T-helper 1 cell (primary cell): Measurements from ENCODE around the gene ZNF625.
A peak's percentile ranks its signal among the peaks of the same experiment; 100 is the strongest.
"Not testable (repeated sequence)": the region's sequence is repeated elsewhere in the genome, so short reads cannot be mapped to it uniquely, and the experiment has no call there.

Source experiments
- DNase-seq, 5 donors: peaks; one replicate each; pipeline ENCODE4 v3.0.0-alpha.2; 2012 to 2020

The ZNF625 gene

DNA sequence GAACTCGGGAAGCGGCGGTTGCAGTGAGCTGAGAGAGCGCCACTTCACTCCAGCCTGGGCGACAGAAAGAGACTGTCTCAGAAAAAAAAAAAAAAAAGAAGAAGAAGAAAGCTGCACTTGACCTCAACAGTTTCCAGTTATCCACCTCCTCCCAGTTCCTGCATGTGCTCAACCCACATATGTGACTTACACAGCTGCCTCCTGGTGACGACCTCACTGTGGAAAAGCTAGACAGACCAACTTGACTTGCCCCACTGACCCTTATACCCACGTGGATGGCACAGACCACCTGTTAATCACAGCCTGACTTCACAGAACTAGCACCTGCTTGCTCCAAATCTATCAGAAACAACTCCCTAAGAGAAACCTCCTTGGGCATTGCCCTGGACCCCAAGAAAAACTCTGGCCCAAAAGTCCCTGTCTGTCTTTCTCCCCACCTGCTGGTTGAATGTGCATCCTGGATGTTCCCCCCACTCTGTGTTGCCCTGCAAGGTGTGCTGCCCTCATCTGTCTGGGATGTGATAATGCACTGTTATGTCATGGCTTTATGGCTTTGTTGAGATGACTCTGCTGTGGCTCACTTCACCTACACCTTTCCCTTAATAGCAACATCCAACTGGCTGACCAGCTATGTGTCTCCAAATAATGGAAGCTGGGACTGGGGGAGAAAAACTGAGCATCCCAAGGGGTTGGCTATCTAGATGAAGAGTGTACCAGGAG, 19.2 kb downstream of the ZNF625 start:
- DNase-seq: peak in 2 of 5 donors; percentile 16 to 29

- no peak for DNase-seq
These were observed 23.5 kb downstream of the ZNF625 start for GRCh38 chr19:12133069-12133468.

DNA sequence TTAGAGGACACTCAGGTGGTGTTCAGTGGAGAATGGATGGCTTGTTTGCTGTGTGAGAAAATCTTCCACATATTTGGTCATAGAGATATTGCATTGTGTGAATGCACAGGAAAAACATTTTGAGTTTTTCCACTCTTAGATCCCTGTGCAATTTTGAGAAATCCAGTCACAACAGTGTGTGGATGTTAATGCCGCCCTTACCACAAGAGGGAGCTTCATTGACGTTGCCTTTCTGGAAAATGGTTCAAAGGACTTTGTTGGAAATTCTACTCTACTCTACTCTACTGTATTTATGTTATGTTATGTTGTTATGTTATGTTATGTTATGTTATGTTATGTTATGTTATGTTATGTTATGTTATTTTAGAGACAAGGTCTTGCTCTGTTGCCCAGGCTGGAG, 29.8 kb downstream of the ZNF625 start:
- no peak for DNase-seq

- DNase-seq: no peak
These were observed 39.1 kb downstream of the ZNF625 start for GRCh38 chr19:12117201-12117970.

DNA sequence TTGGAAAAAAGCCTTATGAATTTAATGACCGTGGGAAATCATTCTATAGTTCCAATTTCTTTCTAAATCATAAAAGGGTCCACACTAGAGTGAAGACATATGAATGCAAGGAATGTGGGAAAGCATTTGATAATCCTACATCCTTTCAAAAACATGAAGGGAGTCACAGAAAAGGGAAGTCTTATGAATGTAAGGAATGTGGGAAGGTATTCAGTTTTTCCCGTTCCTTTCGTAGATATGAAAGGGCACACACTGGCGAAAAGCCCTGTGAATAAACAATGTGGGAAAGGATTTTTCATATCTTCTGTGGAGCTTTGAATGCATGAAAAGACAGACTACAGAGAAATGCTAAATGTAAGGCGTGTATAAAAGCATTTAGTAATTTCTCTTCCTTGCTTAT, 43.4 kb downstream of the ZNF625 start:
- no peak for DNase-seq

- no peak for DNase-seq
These were observed 43.8 kb downstream of the ZNF625 start for GRCh38 chr19:12112701-12113100.

DNA sequence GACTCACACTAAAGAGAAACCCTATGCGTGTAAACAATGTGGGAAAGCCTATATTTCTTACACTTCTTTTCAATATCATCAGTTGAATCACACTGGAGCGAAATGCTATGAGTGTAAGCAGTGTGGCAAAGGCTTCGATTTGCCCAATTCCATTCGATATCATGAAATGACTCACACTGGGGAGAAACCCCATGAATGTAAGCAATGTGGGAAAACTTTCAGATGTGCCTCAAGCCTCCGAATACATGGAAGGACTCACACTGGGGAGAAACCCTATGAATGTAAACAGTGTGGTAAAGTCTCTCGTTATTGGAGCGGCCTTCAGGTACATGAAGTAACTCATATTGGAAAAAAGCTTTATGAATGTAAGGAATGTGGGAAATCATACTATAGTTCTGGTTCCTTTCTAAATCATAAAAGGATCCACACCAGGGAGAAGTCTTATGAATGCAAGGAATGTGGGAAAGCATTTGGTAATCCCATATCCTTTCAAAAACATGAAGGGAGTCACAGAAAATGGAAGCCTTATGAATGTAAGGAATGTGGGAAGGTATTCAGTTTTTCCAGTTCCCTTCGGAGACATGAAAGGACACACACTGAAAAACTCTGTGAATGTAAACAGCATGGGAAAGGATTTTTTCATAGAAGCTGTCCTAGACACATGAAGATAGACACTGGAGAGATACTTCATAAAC, 44.4 kb downstream of the ZNF625 start:
- no peak for DNase-seq

GRCh38 chr19:12111176-12111575, 45.4 kb downstream of the ZNF625 start:
- no peak for DNase-seq

GRCh38 chr19:12103909-12104308, 52.6 kb downstream of the ZNF625 start:
- not testable (repeated sequence) for DNase-seq

DNA sequence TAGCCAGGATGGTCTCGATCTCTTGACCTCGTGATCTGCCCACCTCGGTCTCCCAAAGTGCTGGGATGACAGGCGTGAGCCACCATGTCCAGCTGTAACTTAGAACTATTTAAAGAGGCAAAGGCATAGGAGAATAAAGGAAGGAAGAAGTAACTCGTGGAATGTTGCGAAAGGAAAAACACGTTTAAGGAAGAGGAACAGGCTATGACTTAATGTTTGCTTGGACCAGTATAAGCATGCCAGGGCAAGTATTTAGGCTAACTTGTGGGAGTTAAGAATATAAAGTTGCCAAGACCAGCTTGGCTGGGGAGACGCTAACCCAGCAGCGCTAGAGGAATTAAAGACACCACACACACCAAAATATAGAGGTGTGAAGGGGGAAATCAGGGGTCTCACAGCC, 58.5 kb downstream of the ZNF625 start:
- DNase-seq: no peak

DNA sequence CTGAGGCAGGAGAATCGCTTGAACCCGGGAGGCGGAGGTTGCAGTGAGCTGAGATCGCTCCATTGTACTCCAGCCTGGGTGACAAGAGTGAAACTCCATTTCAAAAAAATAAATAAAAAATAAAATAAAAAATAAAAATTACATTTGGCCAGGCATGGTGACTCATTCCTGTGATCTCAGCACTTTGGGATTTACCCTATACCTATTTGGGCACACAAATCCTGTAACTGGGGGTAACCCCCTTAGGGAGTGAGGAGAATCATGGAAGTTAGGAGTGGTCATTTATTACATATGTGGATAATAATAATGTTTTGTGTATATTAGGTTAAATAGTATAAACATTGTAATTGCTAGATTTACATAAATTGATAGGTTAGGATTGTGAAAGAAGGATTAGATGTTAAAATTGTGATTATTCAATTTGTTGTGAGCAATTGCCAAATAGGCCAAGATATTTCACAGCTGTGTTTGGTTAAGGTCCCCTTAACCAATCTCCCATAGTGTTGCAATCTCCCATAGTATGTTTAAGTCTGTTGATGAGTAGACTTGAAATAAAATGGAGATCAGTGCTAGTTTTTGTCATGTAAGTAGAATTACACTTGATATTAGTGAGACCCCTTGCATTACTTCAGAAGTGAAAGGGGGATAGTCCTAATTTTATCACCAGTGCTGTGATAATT, 61.3 kb downstream of the ZNF625 start:
- no peak for DNase-seq
